HG02642 (cell line): ENCODE results near the gene OR10H3.
"Not testable (repeated sequence)": the region's sequence is repeated elsewhere in the genome, so short reads cannot be mapped to it uniquely, and the experiment has no call there.

Experiments
- ATAC-seq: cut with Tn5 transposase; IDR thresholded peaks from one replicate; pipeline ENCODE4 v1.9.1; 2021; ENCODE audit warnings: mild to moderate bottlenecking; ENCODE audit not compliant: unreplicated experiment, poor library complexity

OR10H3 gene

GRCh38 chr19:15776991-15777970 lies 39.5 kb downstream of the OR10H3 start:
- no peak for ATAC-seq

- no peak for ATAC-seq
Measured at GRCh38 chr19:15779756-15780476, 42.1 kb downstream of the OR10H3 start.

- ATAC-seq = no peak
Measured at GRCh38 chr19:15780610-15781418, 43.0 kb downstream of the OR10H3 start.

GRCh38 chr19:15781661-15782060 lies 43.9 kb downstream of the OR10H3 start:
- no peak for ATAC-seq

- no peak for ATAC-seq
Measured at GRCh38 chr19:15782211-15782610, 44.4 kb downstream of the OR10H3 start.

- not testable (repeated sequence) for ATAC-seq
Measured at GRCh38 chr19:15782896-15783295, 45.1 kb downstream of the OR10H3 start.

GRCh38 chr19:15787611-15788155 lies 49.9 kb downstream of the OR10H3 start, which contains the start of gene OR10H5:
OR10H5 (plus strand) TSS chr19:15787661; CDS start chr19:15794049, 6,388 bp downstream.
- no peak for ATAC-seq

GRCh38 chr19:15788594-15789270 lies 50.9 kb downstream of the OR10H3 start:
- no peak for ATAC-seq

GRCh38 chr19:15790096-15790495 lies 52.3 kb downstream of the OR10H3 start:
- no peak for ATAC-seq
